GM19023 (cell line): ENCODE results near the gene GAB1.

ENCODE experiments used
- ATAC-seq: cut with Tn5 transposase; IDR thresholded peaks from one replicate; pipeline ENCODE4 v1.9.1; 2021; ENCODE audit warnings: mild to moderate bottlenecking, moderate library complexity; ENCODE audit not compliant: unreplicated experiment

GAB1 gene

GRCh38 chr4:143383005-143383574 lies 46.4 kb downstream of the GAB1 start:
- ATAC-seq, result no peak

GRCh38 chr4:143384381-143384994 lies 47.8 kb downstream of the GAB1 start:
- no peak for ATAC-seq

GRCh38 chr4:143386812-143387211 lies 50.1 kb downstream of the GAB1 start:
- no peak for ATAC-seq

DNA sequence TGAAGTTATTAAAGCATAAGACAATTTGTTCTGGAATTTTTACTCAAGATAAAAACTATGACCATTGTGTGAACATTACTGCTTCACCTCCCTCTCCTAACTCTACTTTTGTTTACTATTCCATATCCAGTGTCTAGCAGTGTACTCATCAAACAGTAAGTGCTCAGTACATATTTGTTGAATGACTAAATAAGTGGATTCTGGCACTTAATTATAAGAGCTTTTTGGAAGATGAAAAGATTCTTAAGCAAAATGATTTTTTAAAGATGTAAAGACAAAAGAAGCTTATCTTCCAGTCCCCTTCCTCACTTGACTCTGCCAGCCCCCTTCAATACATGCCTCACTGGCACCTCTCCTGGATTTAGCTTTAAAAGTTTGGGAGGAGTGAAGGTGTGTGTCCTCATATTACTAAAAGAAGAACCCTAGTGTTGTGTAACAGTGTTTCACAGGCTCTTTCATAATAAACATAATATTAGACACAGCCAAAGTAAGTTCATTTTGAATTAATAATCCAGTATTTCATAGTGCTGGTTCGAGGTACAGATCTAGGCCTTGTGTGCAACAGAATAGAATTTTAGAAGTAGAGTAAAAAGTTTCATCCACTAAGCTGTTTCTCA lies 53.0 kb downstream of the GAB1 start:
- ATAC-seq, result no peak

DNA sequence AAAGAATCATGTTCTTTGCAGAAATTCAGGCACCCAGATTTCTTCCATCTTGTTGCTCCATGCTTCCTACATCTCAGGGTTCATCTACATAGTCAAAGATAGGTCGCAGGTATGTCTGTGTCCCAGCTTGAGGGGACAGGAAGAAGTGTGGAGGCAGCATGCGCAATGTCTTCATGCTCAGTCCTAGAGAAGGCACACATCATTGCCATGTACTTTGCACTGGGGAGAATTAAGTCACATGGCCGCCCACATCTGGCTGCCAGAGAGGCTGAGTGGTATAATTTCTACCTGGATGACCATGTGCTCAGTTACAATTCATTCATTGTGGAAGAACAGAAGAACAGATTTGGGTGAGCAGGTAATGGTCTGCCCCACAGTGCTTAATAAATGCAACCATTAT lies 54.1 kb downstream of the GAB1 start:
- ATAC-seq, result no peak

- ATAC-seq, result no peak
These were observed 54.6 kb downstream of the GAB1 start for GRCh38 chr4:143391261-143391660.

DNA sequence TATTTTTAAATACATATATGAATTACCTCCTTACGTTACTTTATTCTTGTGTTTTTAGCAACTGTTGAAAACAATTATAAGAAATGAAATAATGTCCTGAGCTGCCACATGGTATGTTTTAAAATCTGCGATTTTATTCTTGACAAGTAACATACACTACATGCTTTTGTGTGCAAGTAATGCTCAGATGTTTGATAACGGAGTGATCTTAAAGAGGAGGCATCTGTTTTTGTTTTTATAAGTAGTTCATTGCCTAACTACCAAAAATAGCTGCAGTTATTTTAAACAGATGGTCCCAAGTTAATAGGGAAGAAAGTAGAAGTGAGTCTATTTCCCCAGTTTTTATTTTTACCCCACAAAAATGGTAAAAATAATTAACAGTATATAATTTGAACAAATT lies 55.2 kb downstream of the GAB1 start:
- ATAC-seq, result no peak

DNA sequence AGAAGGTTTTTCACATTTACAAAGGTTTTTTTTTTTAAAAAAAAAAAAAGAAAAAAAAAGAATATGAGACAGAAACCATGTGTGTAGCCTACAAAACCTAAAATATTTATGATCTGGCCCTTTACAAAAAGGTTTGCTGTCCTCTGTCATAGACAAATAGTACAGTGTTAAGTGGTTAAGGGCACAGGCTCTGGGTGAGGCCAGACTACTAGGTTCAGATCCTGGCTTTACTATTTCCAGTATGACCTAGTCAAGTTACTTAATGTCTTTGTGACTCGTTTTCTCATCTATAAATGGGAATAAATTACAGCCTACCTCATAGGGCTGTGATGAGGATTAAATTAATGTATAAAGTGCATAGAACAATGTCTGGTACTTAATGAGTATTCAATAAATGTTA lies 56.5 kb downstream of the GAB1 start:
- ATAC-seq, result no peak

DNA sequence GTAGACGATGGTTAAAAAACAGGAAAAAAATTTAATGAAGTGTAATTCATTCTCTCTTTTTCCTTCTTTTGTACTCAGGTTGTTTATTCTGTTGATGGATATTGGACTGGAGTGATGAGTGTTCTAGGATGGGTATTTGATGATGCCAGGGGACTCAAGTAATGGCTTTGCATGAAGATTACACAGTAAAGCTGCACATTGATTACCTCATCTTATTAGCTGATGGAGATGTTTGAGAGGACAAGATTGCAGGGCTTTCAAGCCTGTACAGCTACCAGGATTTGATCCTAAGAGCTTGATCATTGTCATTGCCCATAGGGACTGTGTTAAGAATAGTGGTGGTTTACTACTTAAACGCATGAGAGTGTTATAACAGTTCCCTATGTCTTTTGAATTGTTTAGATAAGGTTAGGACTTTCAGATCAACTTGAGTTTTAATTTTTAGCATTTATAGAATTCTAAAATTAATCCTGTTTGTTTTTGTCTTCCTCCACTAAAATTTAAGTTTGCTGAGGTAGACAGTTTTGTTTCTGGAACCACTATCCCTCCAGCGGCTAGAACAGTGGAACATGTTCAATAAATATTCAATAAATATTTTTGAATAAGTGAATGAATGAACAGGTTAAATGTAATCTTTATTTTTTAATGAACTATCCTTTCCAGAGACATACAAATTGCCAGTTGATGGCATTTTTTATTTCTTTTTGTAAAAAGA lies 58.2 kb downstream of the GAB1 start:
- no peak for ATAC-seq

- ATAC-seq, result no peak
These were observed 60.0 kb downstream of the GAB1 start for GRCh38 chr4:143396695-143397094.

DNA sequence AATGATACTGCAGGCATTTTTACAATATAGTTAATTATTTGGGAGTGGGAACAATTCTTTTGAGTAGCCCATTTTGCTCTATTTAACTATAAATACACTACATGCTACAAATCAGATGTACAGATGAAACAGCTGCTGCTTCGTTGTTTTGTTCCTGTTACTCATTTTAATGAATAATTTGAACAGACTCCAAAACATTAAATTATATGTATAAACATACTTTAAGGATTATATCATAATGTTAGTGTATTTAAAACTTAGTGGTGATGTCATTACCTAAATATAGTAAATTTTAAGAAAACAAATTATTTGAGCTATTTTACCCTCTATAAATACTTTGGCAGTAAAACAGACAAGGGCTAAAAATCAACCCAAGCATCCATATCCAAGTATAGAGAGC lies 60.7 kb downstream of the GAB1 start:
- no peak for ATAC-seq

GRCh38 chr4:143397887-143398286 lies 61.2 kb downstream of the GAB1 start:
- no peak for ATAC-seq

DNA sequence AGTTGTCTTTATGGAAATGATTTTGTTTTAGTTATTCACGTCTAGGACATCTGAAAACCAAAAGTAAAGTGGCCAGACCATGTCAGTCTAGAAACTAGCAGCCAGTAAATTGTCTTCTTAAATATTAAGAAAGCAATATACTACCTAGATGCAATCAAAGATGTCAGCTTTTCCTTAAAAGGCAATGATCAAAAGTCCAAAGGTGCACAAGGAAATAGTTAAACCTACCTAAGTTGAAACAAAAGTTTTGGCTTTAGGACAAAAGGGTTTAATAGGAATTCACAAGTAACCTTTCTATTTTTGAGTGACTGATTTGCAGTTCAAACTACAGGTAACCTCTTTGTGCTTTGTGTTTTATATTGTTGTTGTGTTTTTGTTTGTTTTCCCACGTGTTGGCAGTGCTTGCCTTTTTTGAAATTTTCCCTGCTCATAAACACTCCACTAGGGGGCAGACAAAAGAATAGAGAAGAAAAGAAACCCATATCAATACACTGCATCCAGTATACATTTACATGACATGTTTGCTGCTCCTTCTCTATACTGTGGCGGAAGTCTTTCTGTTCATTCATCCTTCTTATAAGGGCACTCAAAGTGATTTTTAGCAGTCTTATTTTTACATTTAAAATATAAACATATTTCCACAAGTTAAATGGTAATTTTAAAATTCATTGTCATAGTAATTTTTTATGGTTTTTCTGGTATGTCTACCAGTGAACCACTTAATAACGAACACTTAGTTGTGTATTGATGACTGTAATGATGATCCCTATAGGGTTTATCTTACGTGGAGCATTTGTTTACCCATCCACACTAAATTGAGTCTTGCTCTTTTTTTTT lies 62.7 kb downstream of the GAB1 start:
- ATAC-seq, result peak; percentile 47

DNA sequence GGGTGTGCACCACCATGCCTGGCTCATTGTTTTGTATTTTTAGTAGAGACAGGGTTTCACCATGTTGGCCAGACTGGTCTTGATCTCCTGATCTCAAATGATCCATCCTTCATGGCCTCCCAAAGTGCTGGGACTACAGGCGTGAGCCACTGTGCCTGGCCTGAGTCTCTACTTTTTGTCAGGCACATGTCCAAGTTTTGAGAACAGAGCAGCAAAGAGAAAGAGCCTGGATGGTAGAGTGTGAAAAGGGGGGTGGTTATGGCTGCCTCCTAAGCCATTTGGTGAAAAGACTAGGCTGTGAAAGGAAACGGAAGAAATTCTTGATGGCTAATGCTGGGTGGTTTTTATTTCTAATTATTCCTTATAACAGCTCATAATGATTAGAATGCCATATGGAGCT lies 63.4 kb downstream of the GAB1 start:
- no peak for ATAC-seq

DNA sequence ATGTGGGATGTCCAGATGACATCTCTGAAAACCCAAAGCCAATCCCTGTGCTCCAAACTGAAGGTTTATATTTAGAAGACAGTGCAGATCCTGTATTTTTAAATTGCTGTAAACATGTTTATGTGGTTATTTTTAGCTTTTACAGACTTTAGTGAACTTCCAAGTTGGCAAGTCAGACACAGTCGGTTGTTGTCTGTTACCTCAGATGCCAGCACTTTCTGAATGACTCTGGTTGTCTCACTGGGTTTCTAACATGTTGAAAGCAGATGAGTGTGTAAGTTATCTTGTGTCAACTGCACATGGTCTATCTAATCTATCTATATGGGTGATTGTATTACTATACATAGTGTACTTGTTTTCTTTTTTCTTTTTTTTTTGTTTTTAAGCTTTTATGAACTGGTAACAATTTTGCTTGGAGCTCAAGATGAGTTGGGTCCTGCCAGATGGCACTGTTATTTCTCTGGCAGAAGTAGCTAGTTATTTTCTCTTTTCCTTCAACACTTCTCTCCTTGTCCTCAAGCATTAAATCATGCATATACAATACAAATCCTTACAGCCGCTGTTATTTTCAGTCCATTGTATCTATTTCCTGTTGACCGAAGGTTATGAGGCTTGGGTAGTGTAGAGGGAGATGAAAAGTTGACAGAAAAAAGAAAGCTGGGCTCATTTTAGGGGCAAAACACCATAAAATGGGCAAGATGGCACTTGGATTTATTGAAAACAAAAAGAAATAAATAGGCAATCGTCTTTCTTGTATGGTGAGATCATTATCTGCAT lies 66.3 kb downstream of the GAB1 start:
- peak; percentile 28 for ATAC-seq

DNA sequence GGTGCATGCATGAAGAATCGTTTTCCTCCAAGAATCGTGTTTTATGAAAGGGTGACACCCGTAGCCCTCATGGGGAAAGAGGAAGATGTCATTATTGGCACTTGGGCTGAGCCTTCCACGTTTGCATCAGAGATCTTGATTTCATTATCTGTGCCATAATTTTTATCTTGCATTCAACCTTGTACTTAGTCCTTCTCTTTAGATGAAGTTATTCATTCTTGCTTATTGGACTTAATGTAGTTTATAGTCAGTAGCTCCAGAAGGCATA lies 66.8 kb downstream of the GAB1 start:
- no peak for ATAC-seq

GRCh38 chr4:143404555-143404954 lies 67.9 kb downstream of the GAB1 start:
- ATAC-seq, result peak; percentile 92

DNA sequence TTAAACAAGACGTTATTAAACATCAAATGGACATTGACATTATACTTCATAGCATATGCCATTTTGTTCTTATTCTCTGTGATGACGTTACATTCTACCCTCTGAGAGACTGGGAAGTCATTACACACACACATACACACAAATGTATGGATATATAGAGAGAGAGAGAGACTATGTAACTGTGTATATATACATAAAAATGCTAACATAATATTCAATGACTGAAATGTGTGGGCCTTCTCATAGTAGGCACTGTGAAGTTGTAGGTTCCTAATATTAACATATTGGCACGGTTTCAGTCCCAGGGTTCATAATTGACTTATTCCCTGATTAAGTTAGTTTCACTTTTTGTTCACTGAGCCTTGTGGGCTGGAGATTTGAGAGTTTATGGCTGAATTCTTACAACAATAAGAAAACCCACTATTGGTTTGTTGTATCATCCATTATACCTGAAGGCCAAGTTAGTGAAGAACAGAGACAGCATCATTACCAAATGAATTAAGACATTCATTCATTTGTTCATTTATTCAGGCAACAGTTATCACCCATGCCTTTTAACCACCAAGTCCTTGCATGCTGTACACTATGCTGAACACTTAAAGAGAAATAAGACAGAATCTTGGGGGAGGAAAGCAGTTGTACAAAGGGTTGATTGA lies 68.5 kb downstream of the GAB1 start:
- no peak for ATAC-seq

DNA sequence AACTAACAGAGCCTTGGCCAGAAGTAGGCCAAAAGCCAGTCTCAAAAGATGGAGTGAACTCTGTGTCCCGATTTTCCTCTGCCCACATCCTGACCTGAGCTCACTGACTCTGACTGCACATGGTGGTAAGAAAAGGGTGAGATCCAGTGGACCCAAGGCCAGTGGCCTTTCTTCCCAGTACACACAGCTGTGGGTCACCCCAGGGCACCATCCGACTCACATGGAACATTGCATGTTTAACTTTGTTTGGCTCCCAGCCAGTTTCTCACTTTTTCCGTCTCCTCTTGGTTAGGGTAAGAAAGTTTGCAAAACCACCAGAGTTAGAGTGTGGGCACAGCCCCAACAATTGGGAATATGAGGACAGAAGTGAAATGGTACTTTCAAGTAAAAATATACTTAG lies 69.8 kb downstream of the GAB1 start:
- ATAC-seq, result no peak

DNA sequence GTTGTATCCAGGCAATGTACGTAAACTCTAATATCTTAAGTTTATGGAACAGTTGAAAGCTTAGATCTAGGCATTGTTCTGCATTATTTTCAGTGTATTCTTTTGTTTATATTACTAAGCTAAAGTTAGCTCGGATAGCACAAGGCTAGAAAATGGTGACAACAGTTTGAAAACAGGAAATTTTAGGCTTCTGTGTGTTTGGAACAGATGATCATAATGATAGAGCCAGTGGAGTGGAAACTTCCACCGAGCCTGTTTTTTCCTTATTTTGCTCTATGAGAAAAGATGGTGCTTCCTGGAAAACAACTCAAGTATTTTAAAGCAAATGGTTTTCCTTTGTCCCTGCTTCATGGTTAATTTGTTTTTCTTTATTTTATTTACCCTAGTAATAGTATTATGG lies 70.8 kb downstream of the GAB1 start:
- no peak for ATAC-seq
